Trophoblast cell (in vitro differentiated cells and primary cell): Measurements from ENCODE around the gene CFAP141.
"Not testable (repeated sequence)": the region's sequence is repeated elsewhere in the genome, so short reads cannot be mapped to it uniquely, and the experiment has no call there.

Experiments
- DNase-seq, 2 donors: peaks; one replicate each; pipeline ENCODE4 v3.0.0-alpha.2; 2016
- H2AFZ ChIP-seq: 2 replicates; pipeline ENCODE4 v1.6.1; 2013; ENCODE audit warnings: low read length, moderate library complexity, mild to moderate bottlenecking; ENCODE audit not compliant: insufficient read depth, poor library complexity
- H2AK5ac ChIP-seq: 2 replicates; pipeline ENCODE4 v1.6.1; 2013; ENCODE audit warnings: mild to moderate bottlenecking, low read length
- H2BK120ac ChIP-seq: 2 replicates; pipeline ENCODE4 v1.6.1; 2013; ENCODE audit warnings: low read length, mild to moderate bottlenecking, moderate library complexity; ENCODE audit not compliant: insufficient read depth, poor library complexity
- H2BK12ac ChIP-seq: 2 replicates; pipeline ENCODE4 v1.6.1; 2013; ENCODE audit warnings: mild to moderate bottlenecking, low read length, moderate library complexity
- H2BK5ac ChIP-seq: 2 replicates; pipeline ENCODE4 v1.6.1; 2013; ENCODE audit warnings: low read length, low read depth, moderate library complexity, mild to moderate bottlenecking; ENCODE audit not compliant: poor library complexity
- H3K14ac ChIP-seq: 2 replicates; pipeline ENCODE4 v1.6.1; 2013; ENCODE audit warnings: mild to moderate bottlenecking, low read length
- H3K18ac ChIP-seq: 2 replicates; pipeline ENCODE4 v1.6.1; 2013; ENCODE audit warnings: mild to moderate bottlenecking, low read length
- H3K23ac ChIP-seq: 2 replicates; pipeline ENCODE4 v1.6.1; 2013; ENCODE audit warnings: low read length
- H3K27ac ChIP-seq: 2 replicates; pipeline ENCODE4 v1.5.1; 2013; ENCODE audit warnings: low read depth, mild to moderate bottlenecking, inconsistent platforms, low read length, moderate library complexity
- H3K27me3 ChIP-seq: 2 replicates; pipeline ENCODE4 v1.6.1; 2013; ENCODE audit warnings: inconsistent platforms, mild to moderate bottlenecking, low read length, moderate library complexity; ENCODE audit not compliant: insufficient read depth
- H3K36me3 ChIP-seq, 2 experiments: 1 replicate in 1 of 2; 2 replicates in 1 of 2; pipeline ENCODE4 v1.6.1; 2013; ENCODE audit warnings: low read length in 2 of 2, mild to moderate bottlenecking in 2 of 2, moderate library complexity in 1 of 2; ENCODE audit not compliant: insufficient read depth in 2 of 2, control insufficient read depth in 1 of 2
- H3K4ac ChIP-seq: 2 replicates; pipeline ENCODE4 v1.6.1; 2013; ENCODE audit warnings: low read depth, mild to moderate bottlenecking, low read length, moderate library complexity
- H3K4me1 ChIP-seq, 2 experiments: 1 replicate in 1 of 2; 2 replicates in 1 of 2; pipeline ENCODE4 v1.6.1; 2013; ENCODE audit warnings: low read length in 2 of 2, mild to moderate bottlenecking in 2 of 2, moderate library complexity in 1 of 2; ENCODE audit not compliant: insufficient read depth in 2 of 2, control insufficient read depth in 1 of 2
- H3K4me2 ChIP-seq: 2 replicates; pipeline ENCODE4 v1.6.1; 2013; ENCODE audit warnings: inconsistent platforms, mild to moderate bottlenecking, low read length, moderate library complexity
- H3K4me3 ChIP-seq: 2 replicates; pipeline ENCODE4 v1.5.1; 2013; ENCODE audit warnings: mild to moderate bottlenecking, low read depth, low read length, inconsistent platforms
- H3K79me1 ChIP-seq: one replicate; pipeline ENCODE4 v1.6.1; 2013; ENCODE audit warnings: low read length
- H3K79me2 ChIP-seq: 2 replicates; pipeline ENCODE4 v1.6.1; 2013; ENCODE audit warnings: low read length, mild to moderate bottlenecking; ENCODE audit not compliant: control insufficient read depth, insufficient read depth, poor library complexity
- H3K9ac ChIP-seq: 2 replicates; pipeline ENCODE4 v1.6.1; 2013; ENCODE audit warnings: mild to moderate bottlenecking, low read length
- H3K9me3 ChIP-seq: 2 replicates; pipeline ENCODE4 v1.6.1; 2013; ENCODE audit warnings: low read depth, mild to moderate bottlenecking, control low read depth, inconsistent platforms, low read length; ENCODE audit not compliant: insufficient read depth
- H4K12ac ChIP-seq: 2 replicates; pipeline ENCODE4 v1.6.1; 2013; ENCODE audit warnings: low read depth, mild to moderate bottlenecking, low read length, moderate library complexity
- H4K8ac ChIP-seq: 2 replicates; pipeline ENCODE4 v1.6.1; 2013; ENCODE audit warnings: low read depth, mild to moderate bottlenecking, low read length, moderate library complexity
- H4K91ac ChIP-seq: one replicate; pipeline ENCODE4 v1.6.1; 2013; ENCODE audit warnings: low read depth, mild to moderate bottlenecking, low read length, moderate library complexity
- WGBS: extraction: QIAGEN DNeasy Blood & Tissue Kit; methylation state at CpG from one replicate; pipeline ENCODE4 v1.1.7; 2013; ENCODE audit warnings: missing lambda C conversion rate; ENCODE audit not compliant: insufficient read length, insufficient coverage; ENCODE audit errors: extremely low coverage; 5-methylcytosine and 5-hydroxymethylcytosine counted together

The CFAP141 gene

GRCh38 chr1:154233127-154233526 is 27.0 kb upstream of the CFAP141 start:
- not testable (repeated sequence) for H2BK5ac ChIP-seq, H3K9ac ChIP-seq, H4K12ac ChIP-seq, H4K91ac ChIP-seq, H3K4me3 ChIP-seq, H3K4ac ChIP-seq, H3K27me3 ChIP-seq, H3K4me1 ChIP-seq, H3K4me2 ChIP-seq, H2BK120ac ChIP-seq, H3K23ac ChIP-seq, H3K79me1 ChIP-seq, H2AFZ ChIP-seq, H3K14ac ChIP-seq, H3K9me3 ChIP-seq, H2BK12ac ChIP-seq, H2AK5ac ChIP-seq, H3K27ac ChIP-seq, H3K18ac ChIP-seq, H4K8ac ChIP-seq, H3K79me2 ChIP-seq
- DNase-seq: peak; percentile 83
- WGBS: no CpG with 5 or more reads among the region's 12 CpGs
- peaks cover 40 to 70% of the 10 kb centered on the region in 2 experiments for H3K36me3 ChIP-seq

GRCh38 chr1:154231112-154231511 is 25.0 kb upstream of the CFAP141 start:
- not testable (repeated sequence) for H3K4me1 ChIP-seq, H2AFZ ChIP-seq, H3K9me3 ChIP-seq, H2BK12ac ChIP-seq, H3K27ac ChIP-seq, H3K79me1 ChIP-seq, H2BK120ac ChIP-seq, H3K9ac ChIP-seq, H3K23ac ChIP-seq, H4K8ac ChIP-seq, H2AK5ac ChIP-seq, H4K91ac ChIP-seq, H4K12ac ChIP-seq, H3K14ac ChIP-seq, DNase-seq, H3K27me3 ChIP-seq, H3K4me2 ChIP-seq, H3K4me3 ChIP-seq, H3K79me2 ChIP-seq, H2BK5ac ChIP-seq, H3K18ac ChIP-seq
- WGBS: no CpG with 5 or more reads among the region's 3 CpGs
- Histone ChIP-seq H3K36me3 (peaks cover 47 to 70% of the 10 kb centered on the region in 2 experiments), H3K4ac (peak overlapping the region; percentile 40)

- Histone ChIP-seq H3K14ac (no peak overlapping the region), H3K4ac (peak overlapping the region; percentile 70), H3K27me3 (no peaks in the 10 kb centered on the region), H2AK5ac (no peak overlapping the region), H3K36me3 (peaks cover 24 to 39% of the 10 kb centered on the region in 2 experiments), H3K27ac (no peak overlapping the region), H3K4me2 (no peak overlapping the region), H3K4me3 (no peak overlapping the region), H3K9me3 (no peaks in the 10 kb centered on the region), H2BK120ac (no peak overlapping the region), H3K23ac (no peak overlapping the region), H3K79me2 (peaks cover 10% of the 10 kb centered on the region), H3K79me1 (peaks cover 8% of the 10 kb centered on the region), H4K8ac (no peak overlapping the region), H4K12ac (no peak overlapping the region), H2AFZ (no peak overlapping the region), H3K18ac (no peak overlapping the region), H3K4me1 (no peaks in the 10 kb centered on the region), H2BK5ac (no peak overlapping the region), H3K9ac (no peak overlapping the region), H2BK12ac (no peak overlapping the region), H4K91ac (no peak overlapping the region)
- no peak for DNase-seq
- no CpG with 5 or more reads among the region's 2 CpGs for WGBS
Observed at GRCh38 chr1:154225370-154225769, 19.2 kb upstream of the CFAP141 start.

GRCh38 chr1:154223621-154224020 is 17.5 kb upstream of the CFAP141 start:
- Histone ChIP-seq H3K27me3 (no peaks in the 10 kb centered on the region), H3K23ac (no peak overlapping the region), H2AFZ (no peak overlapping the region), H2BK5ac (no peak overlapping the region), H3K9me3 (no peaks in the 10 kb centered on the region), H3K79me1 (peaks cover 13% of the 10 kb centered on the region), H3K79me2 (peaks cover 20% of the 10 kb centered on the region), H3K4me3 (no peak overlapping the region), H4K12ac (no peak overlapping the region), H2BK120ac (no peak overlapping the region), H2AK5ac (no peak overlapping the region), H3K4ac (no peak overlapping the region), H3K4me2 (no peak overlapping the region), H3K27ac (no peak overlapping the region), H3K14ac (no peak overlapping the region), H4K8ac (no peak overlapping the region), H3K9ac (no peak overlapping the region), H3K36me3 (peaks cover 16 to 27% of the 10 kb centered on the region in 2 experiments), H4K91ac (no peak overlapping the region), H2BK12ac (no peak overlapping the region), H3K18ac (no peak overlapping the region), H3K4me1 (peaks cover 2 to 4% of the 10 kb centered on the region in 2 experiments)
- WGBS: no CpG with 5 or more reads among the region's 2 CpGs
- DNase-seq: no peak
